Measurements from ENCODE around the gene SRSF11.

SRSF11 gene

DNA sequence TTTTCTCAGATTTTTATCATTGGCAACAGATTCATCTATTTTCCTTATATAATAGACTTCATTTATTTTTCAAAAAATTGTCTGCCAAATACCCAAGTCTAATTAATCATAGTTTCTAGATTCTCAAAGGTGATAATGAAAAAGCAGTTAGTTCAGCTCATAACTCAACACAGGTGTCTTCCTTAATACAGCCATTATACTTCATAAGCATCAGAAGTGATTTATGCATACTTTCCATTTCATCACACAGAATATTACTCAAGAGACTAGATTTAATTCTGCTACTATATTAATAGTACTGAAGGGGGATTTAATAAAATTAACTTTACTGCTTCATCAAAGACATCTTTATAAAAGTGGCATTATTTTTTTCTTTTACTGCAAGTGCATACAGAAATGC, 18.8 kb downstream of the SRSF11 start:
- TF ChIP-seq, protein P1, sequence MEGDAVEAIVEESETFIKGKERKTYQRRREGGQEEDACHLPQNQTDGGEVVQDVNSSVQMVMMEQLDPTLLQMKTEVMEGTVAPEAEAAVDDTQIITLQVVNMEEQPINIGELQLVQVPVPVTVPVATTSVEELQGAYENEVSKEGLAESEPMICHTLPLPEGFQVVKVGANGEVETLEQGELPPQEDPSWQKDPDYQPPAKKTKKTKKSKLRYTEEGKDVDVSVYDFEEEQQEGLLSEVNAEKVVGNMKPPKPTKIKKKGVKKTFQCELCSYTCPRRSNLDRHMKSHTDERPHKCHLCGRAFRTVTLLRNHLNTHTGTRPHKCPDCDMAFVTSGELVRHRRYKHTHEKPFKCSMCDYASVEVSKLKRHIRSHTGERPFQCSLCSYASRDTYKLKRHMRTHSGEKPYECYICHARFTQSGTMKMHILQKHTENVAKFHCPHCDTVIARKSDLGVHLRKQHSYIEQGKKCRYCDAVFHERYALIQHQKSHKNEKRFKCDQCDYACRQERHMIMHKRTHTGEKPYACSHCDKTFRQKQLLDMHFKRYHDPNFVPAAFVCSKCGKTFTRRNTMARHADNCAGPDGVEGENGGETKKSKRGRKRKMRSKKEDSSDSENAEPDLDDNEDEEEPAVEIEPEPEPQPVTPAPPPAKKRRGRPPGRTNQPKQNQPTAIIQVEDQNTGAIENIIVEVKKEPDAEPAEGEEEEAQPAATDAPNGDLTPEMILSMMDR (conservative IDR thresholded peaks at IDR 0.05; ENCODE audit: low read depth, low read length) = no peak
- no peak overlapping the region for H3K4me3 ChIP-seq (ENCODE audit: low read depth, low read length)
- DNase-seq (ENCODE audit: low read depth) = no peak

GRCh38 chr1:70247122-70247521, 25.9 kb downstream of the SRSF11 start:
- TF ChIP-seq, protein P1 (conservative IDR thresholded peaks at IDR 0.05; ENCODE audit: low read depth, low read length) = no peak
- no peak for DNase-seq (ENCODE audit: low read depth)
- no peak overlapping the region for H3K4me3 ChIP-seq (ENCODE audit: low read depth, low read length)

GRCh38 chr1:70247768-70248167, 26.6 kb downstream of the SRSF11 start:
- TF ChIP-seq, protein P1 (conservative IDR thresholded peaks at IDR 0.05; ENCODE audit: low read depth, low read length) = no peak
- DNase-seq (ENCODE audit: low read depth) = no peak
- no peak overlapping the region for H3K4me3 ChIP-seq (ENCODE audit: low read depth, low read length)

- DNase-seq (ENCODE audit: low read depth) = no peak
- TF ChIP-seq, protein P1 (conservative IDR thresholded peaks at IDR 0.05; ENCODE audit: low read depth, low read length) = no peak
- no peak overlapping the region for H3K4me3 ChIP-seq (ENCODE audit: low read depth, low read length)
Observed at GRCh38 chr1:70248729-70249128, 27.5 kb downstream of the SRSF11 start.

DNA sequence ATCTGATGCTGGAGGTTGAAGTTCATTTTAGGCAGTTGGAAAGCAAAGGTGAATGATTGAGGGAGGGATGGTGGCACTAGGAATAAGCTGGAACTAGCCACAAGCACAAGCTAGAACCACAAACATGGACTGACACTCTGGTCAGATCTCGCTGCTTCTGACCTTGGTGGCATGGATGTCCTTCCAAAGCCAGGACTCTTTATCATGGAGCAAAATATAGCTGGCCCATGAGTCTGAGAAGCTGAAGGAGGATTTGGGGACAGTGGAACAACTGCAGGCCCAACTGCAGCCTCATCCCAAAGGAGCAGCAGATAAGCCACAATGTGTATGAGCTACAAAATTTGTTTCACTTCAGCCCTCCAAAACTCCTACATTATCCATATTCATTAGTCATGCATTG, 35.5 kb downstream of the SRSF11 start:
- no peak for DNase-seq (ENCODE audit: low read depth)
- TF ChIP-seq, protein P1 (conservative IDR thresholded peaks at IDR 0.05; ENCODE audit: low read depth, low read length) = no peak
- no peak overlapping the region for H3K4me3 ChIP-seq (ENCODE audit: low read depth, low read length)

- no peak for DNase-seq (ENCODE audit: low read depth)
- TF ChIP-seq, protein P1 (conservative IDR thresholded peaks at IDR 0.05; ENCODE audit: low read depth, low read length) = no peak
- no peak overlapping the region for H3K4me3 ChIP-seq (ENCODE audit: low read depth, low read length)
Observed at GRCh38 chr1:70264839-70265238, 43.7 kb downstream of the SRSF11 start.

DNA sequence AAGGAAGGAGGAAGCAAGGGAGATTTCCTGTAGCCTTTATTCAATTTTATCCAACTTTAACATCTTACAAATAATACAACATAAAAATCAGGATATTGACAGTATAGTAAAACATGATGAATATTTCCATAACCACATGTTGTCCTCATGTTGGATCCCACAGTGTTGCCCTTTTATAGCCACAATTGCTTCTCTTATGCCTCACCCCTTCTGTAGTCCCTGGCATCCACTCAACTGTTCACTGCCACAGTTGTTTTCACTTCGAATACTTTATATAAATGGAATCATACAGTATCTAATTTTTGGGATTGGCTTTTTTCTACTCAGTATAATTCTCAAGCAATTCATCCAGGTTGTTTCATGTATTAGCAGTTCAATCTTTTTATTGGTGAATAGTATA, 44.8 kb downstream of the SRSF11 start:
- no peak for DNase-seq (ENCODE audit: low read depth)
- H3K4me3 ChIP-seq (ENCODE audit: low read depth, low read length) = no peak overlapping the region
- TF ChIP-seq, protein P1 (conservative IDR thresholded peaks at IDR 0.05; ENCODE audit: low read depth, low read length) = no peak

All from choroid plexus epithelial cell (primary cell).